Glomerular visceral epithelial cell (primary cell): ENCODE results near the gene MFN1.

ENCODE experiments used
- DNase-seq: peaks from one replicate; pipeline ENCODE4 v3.0.0-alpha.2; 2016; ENCODE audit errors: extremely low spot score

MFN1 gene

GRCh38 chr3:179430277-179430870 is 82.9 kb downstream of the MFN1 start:
- DNase-seq = no peak

DNA sequence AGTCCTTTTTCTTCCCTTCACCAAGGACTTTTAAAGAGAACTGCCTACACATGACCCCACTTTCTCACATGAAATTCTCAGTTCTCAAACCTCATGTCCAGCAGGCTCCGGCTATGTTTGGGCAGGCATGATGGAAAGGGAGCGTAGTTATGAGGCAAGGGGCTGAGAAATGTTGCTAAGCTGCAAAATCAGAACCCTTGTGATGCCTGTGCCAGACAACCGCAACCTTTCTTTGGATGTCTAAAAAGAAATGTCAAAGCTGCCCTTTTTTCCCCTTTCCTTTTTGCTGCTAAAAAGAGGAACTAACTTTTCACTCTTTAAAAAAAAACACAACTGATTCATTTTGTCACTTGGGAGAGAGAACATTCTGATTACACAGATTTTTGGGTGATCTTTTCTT is 84.5 kb downstream of the MFN1 start:
- no peak for DNase-seq

- no peak for DNase-seq
These were observed 84.9 kb downstream of the MFN1 start for GRCh38 chr3:179432451-179432850.

DNA sequence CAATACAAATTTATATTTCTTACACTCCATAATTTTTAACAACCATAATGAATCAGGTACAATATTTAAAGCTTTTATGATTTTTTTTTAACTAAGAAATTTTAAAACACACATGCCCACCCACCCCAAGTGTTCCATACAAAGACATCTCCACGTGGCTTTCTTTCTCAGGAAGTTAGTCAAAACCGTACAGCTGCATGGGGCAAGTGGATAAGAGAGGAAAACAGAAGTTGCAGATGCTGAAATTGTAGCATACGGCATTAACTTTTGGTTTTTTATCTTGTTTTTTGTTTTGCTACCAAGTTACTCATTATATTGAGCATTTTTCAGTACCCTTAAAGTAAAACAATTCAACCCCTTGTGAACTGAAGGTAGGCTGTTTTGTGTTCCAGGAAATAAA is 89.0 kb downstream of the MFN1 start:
- no peak for DNase-seq

DNA sequence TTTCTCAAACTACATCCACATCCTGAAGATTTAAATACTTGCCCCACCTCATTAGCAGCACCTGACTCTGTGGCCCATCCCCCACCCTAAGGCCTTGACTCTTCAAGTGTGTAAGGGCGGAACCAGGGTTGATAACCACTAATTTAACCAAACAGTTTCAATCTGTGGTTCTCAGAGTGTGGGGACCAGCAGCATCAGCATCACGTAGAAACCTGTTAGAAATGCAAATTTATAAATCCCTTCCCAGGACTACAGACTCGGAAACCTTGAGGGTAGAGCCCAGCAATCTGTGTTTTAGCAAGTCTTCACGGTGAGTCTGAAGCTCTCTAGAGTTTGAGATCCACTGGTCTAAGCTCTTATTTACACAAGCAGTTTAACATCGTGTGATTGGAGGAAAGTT is 91.3 kb downstream of the MFN1 start:
- DNase-seq = no peak
